Gastrocnemius medialis (tissue), 4 donors: ENCODE measurements around the gene PARD3.

Experiments used
- CTCF ChIP-seq, 5 experiments: fragments of 450-650 bp in 3 of 5; fragments of 200-600 bp in 2 of 5; sonication (generic) in 2 of 5; IDR thresholded peaks in 4 of 5; conservative IDR thresholded peaks in 1 of 5; 1 replicate in 4 of 5; 2 replicates in 1 of 5; pipeline ENCODE4 v1.5.1; 2016 to 2019; ENCODE audit warnings: antibody characterized with exemption in 5 of 5, mild to moderate bottlenecking in 3 of 5, moderate library complexity in 3 of 5
- POLR2A ChIP-seq, 2 donors: fragments of 450-650 bp; IDR thresholded peaks; one replicate each; pipeline ENCODE4 v1.6.1; 2017; ENCODE audit warnings: antibody characterized with exemption in 2 of 2, mild to moderate bottlenecking in 2 of 2, moderate library complexity in 2 of 2

- TF ChIP-seq CTCF (IDR thresholded peaks at IDR 0.05 in 4 of 5, conservative IDR thresholded peaks at IDR 0.05 in 1 of 5) (no peak), POLR2A (IDR thresholded peaks at IDR 0.05) (no peak)
Observed at GRCh38 chr10:34794835-34795234, 20.3 kb downstream of the PARD3 start.
